HS-27A (cell line): ENCODE data around the gene ENTPD1.
"Not testable (repeated sequence)": the region's sequence is repeated elsewhere in the genome, so short reads cannot be mapped to it uniquely, and the experiment has no call there.

Source experiments
- DNase-seq: peaks from one replicate; pipeline ENCODE4 v3.0.0-alpha.2; 2012; ENCODE audit warnings: low read depth, missing footprints

Gene ENTPD1

DNA sequence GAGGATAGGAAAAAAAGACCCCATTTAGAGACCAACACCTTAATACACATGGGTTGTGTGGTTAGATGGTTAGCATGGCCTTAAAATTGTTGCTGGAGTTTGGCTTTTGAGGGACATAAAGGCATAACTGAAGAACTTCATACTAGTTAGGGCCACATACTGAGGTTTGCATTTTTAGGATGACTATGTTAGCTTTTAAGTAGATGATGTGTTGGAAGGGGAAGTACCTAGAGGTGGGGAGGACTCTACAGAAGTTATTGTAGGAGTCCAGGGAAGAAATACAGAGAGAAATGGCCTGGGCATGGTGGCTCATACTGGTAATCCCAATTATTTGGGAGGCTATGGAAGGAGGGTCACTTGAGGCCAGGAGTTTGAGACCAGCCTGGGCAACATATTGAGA is 40.5 kb downstream of the ENTPD1 start:
- no peak for DNase-seq

DNA sequence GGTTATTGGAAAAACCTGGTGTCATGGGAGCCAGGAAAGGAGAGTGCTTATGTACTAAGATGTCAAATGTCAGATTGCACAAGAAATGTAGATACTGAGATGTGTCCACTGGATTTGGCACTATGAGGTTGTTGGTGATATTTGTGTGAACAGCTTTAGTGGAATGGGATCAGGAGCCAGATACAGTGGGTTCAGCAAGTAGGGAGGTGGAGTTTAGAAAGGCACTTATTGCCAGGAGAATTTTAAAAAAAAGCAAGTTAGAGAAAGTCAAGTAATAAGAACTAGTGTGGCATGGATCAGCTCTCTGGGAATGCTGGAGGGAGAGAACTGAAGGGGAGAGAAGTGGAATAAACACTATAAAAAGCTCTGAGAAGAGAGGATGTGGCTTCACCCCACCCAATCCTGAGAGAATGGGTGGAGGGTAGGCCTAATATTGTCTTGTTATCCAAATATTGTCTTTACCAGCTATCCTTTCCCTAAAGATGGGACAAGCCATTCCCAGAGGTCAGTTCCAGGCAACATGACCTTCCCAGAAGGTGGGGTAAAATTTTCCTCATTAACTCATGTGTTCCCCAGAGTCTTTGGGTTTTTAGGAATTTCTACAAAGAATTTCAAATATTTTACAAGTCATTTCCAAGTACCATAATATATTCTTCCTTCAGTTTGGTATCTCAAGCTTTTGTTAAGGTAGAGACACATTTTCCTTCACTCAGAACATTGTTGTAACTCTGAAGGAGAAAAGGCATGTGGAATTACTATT is 42.3 kb downstream of the ENTPD1 start:
- DNase-seq: no peak

DNA sequence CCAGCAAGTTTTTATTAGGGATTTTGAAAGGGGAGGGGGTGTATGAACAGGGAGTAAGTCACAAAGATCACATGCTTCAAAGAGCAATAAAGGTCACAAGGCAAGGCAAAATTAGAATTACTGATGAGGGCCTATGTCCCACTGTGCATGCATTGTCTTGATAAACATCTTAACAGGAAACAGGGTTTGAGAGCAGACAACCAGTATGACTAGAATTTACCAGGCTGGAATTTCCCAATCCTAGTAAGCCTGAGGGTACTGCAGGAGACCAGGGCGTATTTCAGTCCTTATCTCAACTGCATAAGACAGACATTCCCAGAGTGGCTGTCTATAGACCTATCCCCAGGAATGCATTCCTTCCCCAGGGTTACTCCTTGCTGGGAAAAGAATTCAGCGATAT is 44.3 kb downstream of the ENTPD1 start:
- DNase-seq: not testable (repeated sequence)

DNA sequence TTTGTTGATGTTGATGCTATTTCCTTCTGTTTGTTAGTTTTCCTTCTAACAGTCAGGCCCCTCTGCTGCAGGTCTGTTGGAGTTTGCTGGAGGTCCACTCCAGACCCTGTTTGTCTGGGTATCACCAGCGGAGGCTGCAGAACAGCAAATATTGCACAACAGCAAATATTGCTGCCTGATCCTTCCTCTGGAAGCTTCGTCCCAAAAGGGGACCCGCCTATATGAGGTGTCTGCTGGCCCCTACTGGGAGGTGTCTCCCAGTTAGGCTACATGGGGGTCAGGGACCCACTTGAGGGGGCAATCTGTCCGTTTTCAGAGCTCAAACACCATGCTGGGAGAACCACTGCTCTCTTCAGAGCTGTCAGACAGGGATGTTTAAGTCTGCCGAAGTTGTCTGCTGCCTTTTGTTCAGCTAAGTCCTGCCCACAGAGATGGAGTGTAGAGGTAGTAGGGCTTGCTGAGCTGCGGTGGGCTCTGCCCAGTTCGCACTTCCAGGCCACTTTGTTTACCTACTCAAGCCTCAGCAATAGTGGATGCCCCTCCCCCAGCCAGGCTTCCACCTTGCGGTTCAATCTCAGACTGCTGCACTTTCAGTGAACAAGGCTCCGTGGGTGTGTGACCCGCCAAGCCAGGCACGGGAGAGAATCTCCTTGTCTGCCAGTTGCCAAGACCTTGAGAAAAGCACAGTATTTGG is 50.9 kb downstream of the ENTPD1 start:
- DNase-seq: not testable (repeated sequence)

DNA sequence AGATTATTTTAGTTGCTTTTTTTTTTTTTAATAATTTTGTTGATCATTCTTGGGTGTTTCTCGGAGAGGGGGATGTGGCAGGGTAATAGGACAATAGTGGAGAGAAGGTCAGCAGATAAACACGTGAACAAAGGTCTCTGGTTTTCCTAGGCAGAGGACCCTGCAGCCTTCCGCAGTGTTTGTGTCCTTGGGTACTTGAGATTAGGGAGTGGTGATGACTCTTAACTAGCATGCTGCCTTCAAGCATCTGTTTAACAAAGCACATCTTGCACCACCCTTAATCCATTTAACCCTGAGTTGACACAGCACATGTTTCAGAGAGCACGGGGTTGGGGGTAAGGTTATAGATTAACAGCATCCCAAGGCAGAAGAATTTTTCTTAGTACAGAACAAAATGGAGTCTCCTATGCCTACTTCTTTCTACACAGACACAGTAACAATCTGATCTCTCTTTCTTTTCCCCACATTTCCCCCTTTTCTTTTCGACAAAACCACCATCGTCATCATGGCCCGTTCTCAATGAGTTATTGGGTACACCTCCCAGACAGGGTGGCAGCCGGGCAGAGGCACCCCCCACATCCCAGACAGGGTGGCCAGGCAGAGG is 52.8 kb downstream of the ENTPD1 start:
- DNase-seq: not testable (repeated sequence)

DNA sequence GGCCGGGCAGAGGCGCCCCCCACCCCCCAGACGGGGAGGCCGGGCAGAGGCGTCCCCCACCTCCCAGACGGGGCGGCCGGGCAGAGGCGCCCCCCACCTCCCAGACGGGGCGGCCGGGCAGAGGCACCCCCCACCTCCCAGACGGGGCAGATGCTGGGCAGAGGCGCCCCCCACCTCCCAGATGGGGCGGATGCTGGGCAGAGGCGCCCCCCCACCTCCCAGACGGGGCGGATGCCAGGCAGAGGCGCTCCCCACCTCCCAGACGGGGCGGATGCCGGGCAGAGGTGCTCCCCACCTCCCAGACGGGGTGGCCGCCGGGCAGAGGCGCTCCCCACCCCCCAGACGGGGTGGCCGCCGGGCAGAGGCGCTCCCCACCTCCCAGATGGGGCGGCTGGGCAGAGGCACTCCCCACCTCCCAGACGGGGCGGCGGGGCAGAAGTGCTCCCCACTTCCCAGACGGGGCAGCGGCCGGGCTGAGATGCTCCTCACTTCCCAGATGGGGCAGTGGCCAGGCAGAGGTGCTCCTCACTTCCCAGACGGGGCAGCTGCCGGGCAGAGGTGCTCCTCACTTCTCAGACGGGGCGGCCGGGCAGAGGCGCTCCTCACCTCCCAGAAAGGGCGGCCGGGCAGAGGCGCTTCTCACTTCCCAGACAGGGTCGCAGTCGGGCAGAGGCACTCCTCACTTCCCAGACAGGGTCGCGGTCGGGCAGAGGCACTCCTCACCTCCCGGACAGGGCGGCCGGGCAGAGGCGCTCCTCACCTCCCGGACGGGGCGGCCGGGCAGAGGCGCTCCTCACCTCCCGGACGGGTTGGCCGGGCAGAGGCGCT is 53.6 kb downstream of the ENTPD1 start:
- no peak for DNase-seq

DNA sequence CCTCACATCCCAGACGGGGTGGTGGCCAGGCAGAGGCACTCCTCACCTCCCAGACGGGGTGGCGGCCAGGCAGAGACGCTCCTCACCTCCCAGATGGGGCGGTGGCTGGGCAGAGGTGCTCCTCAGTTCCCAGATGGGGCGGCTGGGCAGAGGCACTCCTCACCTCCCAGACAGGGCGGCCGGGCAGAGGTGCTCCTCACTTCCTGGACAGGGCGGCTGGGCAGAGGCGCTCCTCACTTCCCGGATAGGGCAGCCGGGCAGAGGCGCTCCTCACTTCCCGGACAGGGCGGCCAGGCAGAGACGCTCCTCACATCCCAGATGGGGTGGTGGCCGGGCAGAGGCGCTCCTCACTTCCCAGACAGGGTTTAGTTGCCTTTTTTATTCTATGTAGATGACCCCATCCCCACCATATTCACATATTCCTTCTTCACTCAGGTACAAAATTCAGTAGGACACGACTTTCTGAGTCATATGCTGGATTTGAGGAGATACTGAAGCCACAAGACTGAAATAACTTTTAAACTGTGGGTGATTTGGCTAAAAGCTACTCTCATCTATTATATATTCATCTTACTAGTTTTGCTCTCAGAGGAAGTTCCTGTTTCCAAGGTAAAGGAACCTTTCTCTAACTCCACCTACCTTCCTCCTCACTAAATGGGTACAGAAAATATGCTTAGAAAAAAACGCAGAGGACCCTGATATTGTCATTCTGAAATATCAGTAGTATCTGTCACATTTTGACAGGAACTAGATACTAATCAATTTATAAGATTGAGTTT is 54.4 kb downstream of the ENTPD1 start:
- no peak for DNase-seq

DNA sequence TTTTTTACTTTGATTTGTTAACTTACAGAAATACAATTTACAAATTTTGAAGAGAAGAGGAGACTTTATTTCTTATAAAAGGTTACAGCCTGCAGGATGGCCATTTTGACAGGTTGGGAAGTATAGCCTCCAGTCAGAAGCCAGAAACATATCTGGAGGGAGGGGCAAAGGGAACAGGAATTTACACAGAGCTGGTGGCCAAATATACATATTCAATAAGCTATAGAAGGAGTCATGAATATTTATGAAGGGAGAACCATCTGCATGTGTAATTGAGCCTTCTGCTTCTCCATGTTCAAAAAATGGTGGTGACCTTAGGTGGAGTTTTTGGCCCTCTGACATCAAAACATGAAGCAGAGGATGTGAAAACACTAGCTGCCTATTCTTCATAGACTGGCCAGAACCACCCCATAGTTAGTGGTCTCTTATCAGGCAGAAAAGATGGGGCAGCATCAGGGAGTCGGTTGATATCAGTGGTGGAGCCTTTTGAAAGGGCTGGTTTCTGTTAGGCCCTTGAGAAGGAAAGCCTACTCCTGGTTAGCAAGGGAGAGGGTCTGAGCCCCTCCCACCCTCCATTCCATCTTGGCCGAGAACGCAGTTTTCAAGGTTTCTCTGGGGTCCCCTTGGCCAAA is 57.2 kb downstream of the ENTPD1 start:
- no peak for DNase-seq

DNA sequence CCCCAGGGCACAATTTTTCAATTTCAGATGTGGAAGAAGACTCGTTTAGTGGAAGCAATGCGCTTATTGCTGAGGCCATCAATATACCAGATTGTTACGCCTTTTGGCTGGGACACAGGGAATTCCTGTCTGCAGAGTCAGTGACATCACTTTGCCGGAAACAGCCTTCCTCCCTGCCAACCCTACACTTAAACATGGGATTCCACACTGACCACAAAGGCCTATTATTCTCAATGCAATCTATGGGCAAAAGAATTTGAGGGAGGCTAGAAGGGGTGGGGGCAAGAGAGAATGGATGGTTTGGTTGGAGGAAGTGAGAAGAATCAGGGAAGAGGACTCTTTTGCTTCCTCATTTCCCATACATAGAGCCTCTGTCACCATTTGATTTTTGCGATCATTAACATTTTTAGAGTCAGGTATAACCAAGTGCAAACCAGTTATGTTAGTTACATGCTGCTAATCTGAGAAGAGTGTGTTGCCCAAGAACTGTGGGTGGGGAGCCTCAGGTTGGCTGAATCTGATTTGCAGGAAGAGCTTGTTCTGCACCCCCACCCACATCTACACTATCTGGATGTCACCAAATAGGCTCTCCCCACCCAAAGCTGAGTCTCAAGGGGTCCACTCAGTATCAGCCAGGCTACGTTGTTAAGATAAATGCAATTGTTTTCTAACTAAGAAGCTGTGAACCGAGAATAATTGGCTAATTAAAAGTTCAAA is 58.2 kb downstream of the ENTPD1 start:
- DNase-seq: peak; percentile 9

DNA sequence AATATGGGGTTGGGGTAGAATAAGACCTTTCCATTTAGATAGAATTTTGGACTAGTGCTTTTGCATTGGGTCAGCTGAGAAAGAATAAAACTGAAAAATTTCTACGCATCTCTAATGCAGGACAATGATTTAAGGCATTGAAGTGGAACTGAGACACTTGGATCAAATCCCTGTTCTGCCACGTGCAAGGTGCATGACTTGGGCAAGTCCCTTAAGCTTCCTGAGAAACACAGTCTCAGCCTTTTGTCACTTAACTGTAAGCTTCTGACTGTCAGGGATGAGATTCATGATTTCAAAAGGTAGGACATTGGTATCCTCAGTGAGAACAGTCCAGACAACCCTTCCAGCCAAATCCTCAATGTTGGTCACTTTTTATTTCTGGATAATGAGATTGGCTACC is 59.2 kb downstream of the ENTPD1 start:
- no peak for DNase-seq

DNA sequence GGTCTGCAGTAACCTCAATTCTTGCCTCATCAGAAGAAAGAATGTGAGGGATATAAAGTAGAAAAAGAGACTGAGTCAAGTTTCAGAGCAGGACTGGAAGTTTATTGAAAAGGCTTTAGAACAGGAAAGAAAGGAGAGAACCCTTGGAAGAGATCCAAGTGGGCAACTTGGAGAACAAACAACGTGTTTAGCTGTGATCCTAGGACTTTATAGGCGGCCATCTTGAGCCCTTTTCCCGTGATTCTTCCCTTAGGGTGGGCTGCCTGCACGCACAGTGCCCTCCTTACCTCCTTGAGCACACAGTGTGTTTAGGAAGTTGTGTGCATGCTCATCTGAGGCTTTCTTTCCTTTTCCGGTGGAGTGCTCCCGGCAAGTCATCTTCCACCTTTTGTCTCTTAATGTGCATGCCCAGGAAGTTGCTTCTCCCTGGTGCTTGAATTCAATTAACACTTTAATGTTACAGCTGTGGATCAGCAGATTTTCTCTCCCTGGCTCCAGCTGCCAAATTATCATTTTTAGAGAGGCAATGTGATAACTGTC is 59.8 kb downstream of the ENTPD1 start:
- DNase-seq: no peak

DNA sequence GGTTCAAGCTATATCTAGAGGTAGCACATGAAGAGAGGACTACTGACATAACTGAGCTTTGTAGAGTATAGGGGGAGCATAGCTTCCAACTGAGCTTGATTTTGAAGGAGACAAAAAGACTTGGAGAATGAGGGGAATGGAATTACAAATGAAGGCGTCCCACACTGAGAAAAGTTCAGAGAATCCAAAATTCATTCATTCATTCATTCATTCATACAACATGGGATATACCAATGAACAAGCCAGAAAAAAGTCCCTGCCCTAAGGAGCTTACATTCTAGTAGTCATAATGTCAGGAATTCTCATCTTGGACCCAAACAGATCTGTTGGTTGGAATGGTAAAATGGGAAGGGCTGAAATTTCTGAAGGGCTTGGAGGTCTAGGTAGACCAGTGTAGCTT is 62.0 kb downstream of the ENTPD1 start:
- DNase-seq: no peak

DNA sequence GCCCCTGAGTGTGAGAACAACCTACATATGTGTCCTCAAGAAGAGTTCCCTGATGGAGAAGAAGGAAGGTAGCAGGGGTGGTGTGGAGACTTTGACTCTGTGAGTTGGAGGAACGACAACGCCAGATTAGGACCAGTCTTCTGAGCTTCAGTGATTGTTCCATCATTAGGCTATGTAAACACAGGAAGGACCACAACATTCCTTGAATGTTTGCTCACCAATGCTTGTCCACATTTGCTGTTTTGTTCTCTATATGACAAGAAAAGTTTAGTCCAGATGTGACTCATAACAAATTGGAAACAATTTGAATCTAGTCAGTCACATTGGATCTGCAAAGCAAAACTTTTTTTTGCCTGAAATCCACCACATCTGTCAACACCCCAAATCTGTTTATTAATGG is 62.7 kb downstream of the ENTPD1 start:
- no peak for DNase-seq

DNA sequence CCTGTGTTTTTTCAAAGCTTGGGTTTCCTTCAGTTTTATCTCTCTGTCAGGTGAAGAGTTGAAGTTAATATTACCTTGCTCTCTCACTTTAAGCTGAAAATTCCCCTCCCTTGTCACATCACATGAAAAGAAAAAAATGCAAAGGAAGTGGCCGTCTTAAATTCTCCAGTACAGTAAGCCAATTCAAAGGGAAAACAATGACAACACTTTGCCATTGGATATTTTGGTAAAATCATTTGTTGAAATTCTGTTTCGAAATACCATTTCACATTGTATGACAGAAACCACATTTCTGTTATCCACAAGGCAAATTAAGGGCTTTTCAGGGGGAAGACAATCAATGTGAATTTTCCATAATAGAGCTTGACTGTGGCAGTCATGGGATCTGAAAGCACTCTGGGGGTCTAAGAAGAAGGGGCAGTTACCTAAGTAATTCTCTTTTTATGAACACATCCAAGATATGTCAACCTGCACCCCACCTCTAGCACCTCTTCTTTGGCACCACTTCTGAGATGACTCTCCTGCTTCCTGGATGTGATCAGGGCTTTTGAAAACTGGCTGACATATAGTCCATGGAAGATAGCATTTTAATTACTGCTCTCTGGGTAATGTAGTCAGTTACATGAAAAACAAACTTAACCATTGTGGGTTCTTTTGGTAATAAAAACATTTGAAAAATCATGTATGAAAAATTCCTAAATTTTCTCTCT is 63.8 kb downstream of the ENTPD1 start:
- no peak for DNase-seq

DNA sequence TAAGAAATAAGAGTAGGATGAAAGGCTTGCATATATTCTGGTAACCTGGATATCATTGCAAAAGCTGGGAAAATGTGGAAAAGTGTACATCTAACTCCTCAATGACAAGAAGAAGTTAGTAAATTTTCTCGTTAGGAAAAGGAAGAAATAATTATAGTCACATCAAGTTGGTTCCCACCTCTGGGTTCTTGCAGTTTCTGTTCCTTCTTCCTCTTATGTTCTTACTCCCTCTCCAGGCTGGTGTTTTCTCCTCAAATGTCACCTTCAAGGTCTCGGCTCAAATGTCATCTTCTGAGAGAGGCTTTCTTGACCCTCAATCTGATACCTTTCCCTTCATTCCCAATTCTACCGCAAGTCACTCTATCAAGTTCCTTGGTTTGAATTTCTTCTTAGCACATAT is 64.4 kb downstream of the ENTPD1 start:
- no peak for DNase-seq

DNA sequence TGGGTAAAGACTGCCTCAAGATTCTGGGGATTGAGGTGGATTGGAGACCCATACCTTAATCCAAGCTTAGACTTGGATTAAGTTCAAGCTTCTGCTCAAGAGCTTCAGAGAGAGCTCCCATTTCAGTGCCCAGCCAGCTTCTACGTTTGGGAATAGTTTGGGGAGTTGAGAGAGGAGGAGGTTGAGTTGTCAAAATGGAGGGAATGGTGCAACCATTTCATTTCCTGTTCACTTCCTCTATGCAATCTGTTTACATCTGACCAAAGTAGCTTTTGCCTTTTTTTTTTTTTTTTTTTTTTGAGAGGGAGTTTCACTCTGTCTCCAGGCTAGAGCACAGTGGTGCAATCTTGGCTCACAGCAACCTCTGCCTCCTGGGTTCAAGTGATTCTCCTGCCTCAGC is 65.8 kb downstream of the ENTPD1 start:
- DNase-seq: no peak

DNA sequence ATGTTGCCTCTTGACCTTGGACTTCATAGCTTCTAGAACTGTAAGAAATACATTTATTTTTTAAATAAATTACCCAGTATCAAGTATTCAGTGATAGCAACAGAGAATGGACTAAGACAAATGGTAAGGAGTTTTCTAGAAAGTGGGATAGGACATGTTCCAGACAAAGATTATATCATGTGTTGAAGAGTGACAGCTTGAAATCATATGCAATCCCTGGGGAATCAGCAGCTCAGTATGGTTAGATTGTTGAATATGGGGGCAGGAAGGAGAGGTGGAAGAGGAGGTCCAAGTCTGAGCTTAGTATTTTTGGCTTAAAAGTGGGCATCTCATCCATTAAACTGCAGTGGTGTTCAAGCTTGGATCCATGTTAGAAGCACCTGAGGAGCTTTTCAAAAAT is 74.1 kb downstream of the ENTPD1 start:
- DNase-seq: no peak

DNA sequence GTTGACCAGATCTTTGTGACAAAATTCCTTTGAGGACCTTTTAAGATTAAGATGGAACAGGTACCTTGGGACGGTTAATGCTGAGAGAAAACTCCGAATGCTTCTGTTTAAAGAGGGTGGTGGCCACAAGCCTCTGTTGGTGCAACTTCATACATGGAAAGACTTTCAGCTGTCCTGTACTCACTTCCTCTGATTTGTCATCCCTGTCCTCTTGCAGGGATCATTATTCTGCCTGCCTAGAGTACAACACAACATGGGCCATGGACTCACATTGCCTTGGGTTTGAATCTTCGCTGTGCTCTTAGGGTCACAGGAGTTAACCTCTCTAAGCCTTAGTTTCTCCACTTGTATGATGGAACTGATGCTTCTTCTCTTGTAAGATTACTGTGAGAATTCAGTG is 75.1 kb downstream of the ENTPD1 start:
- DNase-seq: no peak

DNA sequence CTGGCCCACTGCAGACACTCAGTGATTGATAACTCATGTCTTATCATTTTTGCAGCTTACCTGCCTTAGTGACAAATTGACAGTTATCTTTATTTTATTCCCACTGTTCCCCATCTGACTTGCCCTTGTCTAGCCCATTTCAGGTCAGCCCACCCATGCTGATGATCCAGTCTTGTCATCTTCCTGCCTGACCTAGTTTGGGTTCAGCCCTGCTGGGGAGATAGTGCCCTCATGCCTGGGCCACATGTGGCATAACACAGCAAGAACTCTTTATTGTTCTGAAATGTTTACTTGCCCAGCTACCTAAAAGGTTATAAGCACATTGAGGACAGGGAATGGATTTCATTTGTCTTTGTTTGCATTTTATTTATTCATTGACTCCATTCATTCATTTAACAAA is 75.6 kb downstream of the ENTPD1 start:
- no peak for DNase-seq
